ENCODE results near the gene OR52N4.

Gene OR52N4

DNA sequence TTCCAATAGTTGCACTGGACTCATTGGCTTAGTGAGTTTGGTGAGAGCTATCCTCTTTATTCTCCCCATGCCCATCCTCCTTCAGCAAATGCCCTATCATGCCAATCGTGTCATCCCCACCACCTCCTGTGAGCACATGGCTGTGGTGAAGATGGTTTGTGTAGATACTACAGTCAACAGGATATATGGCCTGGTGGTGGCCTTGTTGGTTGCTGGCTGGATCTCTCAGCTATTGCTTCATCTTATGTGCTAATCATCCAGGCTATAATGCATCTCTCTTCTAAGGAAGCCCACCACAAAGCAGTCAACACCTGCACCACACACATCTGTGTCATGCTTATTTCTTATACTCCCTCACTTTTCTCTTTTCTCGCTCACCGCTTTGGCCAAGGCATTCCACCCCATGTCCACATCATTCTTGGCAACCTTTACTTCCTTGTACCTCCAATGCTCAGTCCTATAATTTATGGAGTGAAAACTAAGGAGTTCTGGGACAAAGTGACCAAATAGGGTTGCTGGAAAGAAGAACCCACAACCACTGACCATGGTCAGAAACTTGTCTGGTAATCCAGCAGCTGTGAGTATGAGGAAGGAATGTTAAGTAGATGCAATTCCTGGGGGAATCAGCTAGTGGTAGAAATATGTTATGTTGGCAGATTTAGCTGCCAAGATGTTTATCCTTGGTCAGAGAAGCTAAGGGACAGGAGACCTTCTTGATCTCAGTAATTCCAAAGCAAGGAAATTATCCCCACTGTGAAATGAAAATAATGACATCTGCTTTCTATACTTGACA lies 34.1 kb upstream of the OR52N4 start:
- TF ChIP-seq SPI1 (IDR thresholded peaks at IDR 0.05; ENCODE audit: borderline replicate concordance, low read depth), result no peak
- no peak for TF ChIP-seq POLR2AphosphoS5 (IDR thresholded peaks at IDR 0.05; ENCODE audit: low read depth)
- TF ChIP-seq, protein P1, sequence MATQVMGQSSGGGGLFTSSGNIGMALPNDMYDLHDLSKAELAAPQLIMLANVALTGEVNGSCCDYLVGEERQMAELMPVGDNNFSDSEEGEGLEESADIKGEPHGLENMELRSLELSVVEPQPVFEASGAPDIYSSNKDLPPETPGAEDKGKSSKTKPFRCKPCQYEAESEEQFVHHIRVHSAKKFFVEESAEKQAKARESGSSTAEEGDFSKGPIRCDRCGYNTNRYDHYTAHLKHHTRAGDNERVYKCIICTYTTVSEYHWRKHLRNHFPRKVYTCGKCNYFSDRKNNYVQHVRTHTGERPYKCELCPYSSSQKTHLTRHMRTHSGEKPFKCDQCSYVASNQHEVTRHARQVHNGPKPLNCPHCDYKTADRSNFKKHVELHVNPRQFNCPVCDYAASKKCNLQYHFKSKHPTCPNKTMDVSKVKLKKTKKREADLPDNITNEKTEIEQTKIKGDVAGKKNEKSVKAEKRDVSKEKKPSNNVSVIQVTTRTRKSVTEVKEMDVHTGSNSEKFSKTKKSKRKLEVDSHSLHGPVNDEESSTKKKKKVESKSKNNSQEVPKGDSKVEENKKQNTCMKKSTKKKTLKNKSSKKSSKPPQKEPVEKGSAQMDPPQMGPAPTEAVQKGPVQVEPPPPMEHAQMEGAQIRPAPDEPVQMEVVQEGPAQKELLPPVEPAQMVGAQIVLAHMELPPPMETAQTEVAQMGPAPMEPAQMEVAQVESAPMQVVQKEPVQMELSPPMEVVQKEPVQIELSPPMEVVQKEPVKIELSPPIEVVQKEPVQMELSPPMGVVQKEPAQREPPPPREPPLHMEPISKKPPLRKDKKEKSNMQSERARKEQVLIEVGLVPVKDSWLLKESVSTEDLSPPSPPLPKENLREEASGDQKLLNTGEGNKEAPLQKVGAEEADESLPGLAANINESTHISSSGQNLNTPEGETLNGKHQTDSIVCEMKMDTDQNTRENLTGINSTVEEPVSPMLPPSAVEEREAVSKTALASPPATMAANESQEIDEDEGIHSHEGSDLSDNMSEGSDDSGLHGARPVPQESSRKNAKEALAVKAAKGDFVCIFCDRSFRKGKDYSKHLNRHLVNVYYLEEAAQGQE (IDR thresholded peaks at IDR 0.05; ENCODE audit: insufficient replicate concordance, low read depth), result no peak
- TF ChIP-seq GABPA (IDR thresholded peaks at IDR 0.05; ENCODE audit: low read depth), result no peak
- TF ChIP-seq, protein P2, sequence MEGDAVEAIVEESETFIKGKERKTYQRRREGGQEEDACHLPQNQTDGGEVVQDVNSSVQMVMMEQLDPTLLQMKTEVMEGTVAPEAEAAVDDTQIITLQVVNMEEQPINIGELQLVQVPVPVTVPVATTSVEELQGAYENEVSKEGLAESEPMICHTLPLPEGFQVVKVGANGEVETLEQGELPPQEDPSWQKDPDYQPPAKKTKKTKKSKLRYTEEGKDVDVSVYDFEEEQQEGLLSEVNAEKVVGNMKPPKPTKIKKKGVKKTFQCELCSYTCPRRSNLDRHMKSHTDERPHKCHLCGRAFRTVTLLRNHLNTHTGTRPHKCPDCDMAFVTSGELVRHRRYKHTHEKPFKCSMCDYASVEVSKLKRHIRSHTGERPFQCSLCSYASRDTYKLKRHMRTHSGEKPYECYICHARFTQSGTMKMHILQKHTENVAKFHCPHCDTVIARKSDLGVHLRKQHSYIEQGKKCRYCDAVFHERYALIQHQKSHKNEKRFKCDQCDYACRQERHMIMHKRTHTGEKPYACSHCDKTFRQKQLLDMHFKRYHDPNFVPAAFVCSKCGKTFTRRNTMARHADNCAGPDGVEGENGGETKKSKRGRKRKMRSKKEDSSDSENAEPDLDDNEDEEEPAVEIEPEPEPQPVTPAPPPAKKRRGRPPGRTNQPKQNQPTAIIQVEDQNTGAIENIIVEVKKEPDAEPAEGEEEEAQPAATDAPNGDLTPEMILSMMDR (IDR thresholded peaks at IDR 0.05; ENCODE audit: insufficient read depth, low read length), result no peak
- H3K4me3 ChIP-seq (replicated peaks; ENCODE audit: insufficient read depth, low read length), result no peak overlapping the region
- H3K27me3 ChIP-seq (ENCODE audit: insufficient read depth, poor library complexity, severe bottlenecking), result peaks cover 4% of the 10 kb centered on the region
- no peak for DNase-seq (ENCODE audit: low read depth in 1 of 2, low spot score in 1 of 2)
- no peak overlapping the region for H3K27ac ChIP-seq (replicated peaks)

DNA sequence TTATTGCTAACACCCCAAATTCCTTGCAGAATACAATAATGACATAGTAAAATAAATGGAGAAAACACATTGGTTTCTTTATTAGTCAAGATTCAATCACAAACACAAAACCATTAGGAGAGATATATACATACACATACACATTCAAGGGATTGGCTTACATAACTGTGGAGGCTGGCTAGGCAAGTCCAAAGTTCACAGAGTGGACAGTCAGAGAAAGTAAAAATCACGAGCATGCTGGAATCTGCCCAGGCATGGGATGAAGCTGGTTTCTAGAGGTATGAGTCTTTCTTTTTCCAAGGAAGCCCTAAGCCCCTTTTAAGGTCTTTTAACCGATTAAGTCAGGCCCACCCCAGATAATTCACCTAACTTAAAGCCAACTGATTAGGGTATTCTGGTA lies 31.4 kb upstream of the OR52N4 start:
- TF ChIP-seq, protein P2 (IDR thresholded peaks at IDR 0.05; ENCODE audit: insufficient read depth, low read length), result no peak
- TF ChIP-seq, protein P1 (IDR thresholded peaks at IDR 0.05; ENCODE audit: insufficient replicate concordance, low read depth), result no peak
- TF ChIP-seq GABPA (IDR thresholded peaks at IDR 0.05; ENCODE audit: low read depth), result no peak
- no peak for TF ChIP-seq SPI1 (IDR thresholded peaks at IDR 0.05; ENCODE audit: borderline replicate concordance, low read depth)
- no peak for TF ChIP-seq POLR2AphosphoS5 (IDR thresholded peaks at IDR 0.05; ENCODE audit: low read depth)
- no peak for DNase-seq (ENCODE audit: low read depth in 1 of 2, low spot score in 1 of 2)
- no peak overlapping the region for H3K4me3 ChIP-seq (replicated peaks; ENCODE audit: insufficient read depth, low read length)
- no peak overlapping the region for H3K27ac ChIP-seq (replicated peaks)
- H3K27me3 ChIP-seq (ENCODE audit: insufficient read depth, poor library complexity, severe bottlenecking), result peaks cover 4% of the 10 kb centered on the region

DNA sequence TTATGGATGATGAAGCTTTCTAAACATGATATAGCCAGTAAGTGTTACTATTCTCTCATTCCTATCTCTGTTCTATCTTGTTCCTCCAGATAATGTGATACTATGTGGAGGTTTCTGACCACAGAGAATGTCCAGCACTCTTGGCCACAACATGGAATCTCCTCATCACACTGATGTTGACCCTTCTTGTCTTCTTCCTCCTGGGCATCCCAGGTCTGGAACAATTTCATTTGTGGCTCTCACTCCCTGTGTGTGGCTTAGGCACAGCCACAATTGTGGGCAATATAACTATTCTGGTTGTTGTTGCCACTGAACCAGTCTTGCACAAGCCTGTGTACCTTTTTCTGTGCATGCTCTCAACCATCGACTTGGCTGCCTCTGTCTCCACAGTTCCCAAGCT lies 27.7 kb upstream of the OR52N4 start:
- H3K27me3 ChIP-seq (ENCODE audit: insufficient read depth, poor library complexity, severe bottlenecking), result peaks cover 4% of the 10 kb centered on the region
- TF ChIP-seq, protein P2 (IDR thresholded peaks at IDR 0.05; ENCODE audit: insufficient read depth, low read length), result no peak
- no peak overlapping the region for H3K27ac ChIP-seq (replicated peaks)

DNA sequence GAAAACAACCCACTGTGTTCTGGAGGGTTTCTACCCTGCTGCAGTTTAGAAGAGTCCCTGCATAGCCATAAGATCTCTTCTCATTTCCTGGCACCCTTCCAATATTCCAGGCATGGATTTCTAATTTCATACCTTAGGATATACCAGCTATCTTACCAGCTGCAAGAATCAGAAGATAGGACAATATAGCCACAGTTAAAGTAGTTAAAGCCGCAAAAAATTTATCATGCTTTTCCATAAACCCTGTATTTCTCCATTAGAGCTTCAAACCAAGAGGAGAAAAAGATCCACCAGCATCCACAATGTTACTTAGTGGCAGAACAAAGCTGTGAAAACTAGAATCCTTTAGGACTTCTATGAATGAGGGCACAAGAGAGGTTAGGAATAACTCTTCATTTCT lies 26.4 kb upstream of the OR52N4 start:
- no peak for DNase-seq (ENCODE audit: low read depth in 1 of 2, low spot score in 1 of 2)
- no peak overlapping the region for H3K27ac ChIP-seq (replicated peaks)
- H3K4me3 ChIP-seq (replicated peaks; ENCODE audit: insufficient read depth, low read length), result no peak overlapping the region
- H3K27me3 ChIP-seq (ENCODE audit: insufficient read depth, poor library complexity, severe bottlenecking), result peaks cover 4% of the 10 kb centered on the region
- TF ChIP-seq POLR2AphosphoS5 (IDR thresholded peaks at IDR 0.05; ENCODE audit: low read depth) (no peak), SPI1 (IDR thresholded peaks at IDR 0.05; ENCODE audit: borderline replicate concordance, low read depth) (no peak), GABPA (IDR thresholded peaks at IDR 0.05; ENCODE audit: low read depth) (no peak)
- TF ChIP-seq, protein P1 (IDR thresholded peaks at IDR 0.05; ENCODE audit: insufficient replicate concordance, low read depth), result no peak
- TF ChIP-seq, protein P2 (IDR thresholded peaks at IDR 0.05; ENCODE audit: insufficient read depth, low read length), result no peak

More for the DNA sequence above, 27.7 kb upstream of the OR52N4 start:
- no peak for DNase-seq (ENCODE audit: low read depth in 1 of 2, low spot score in 1 of 2)
- no peak overlapping the region for H3K4me3 ChIP-seq (replicated peaks; ENCODE audit: insufficient read depth, low read length)

Data from HL-60 (cell line).